ENCODE results near the gene FBLN1.
"Not testable (repeated sequence)": the region's sequence is repeated elsewhere in the genome, so short reads cannot be mapped to it uniquely, and the experiment has no call there.

FBLN1 gene

DNA sequence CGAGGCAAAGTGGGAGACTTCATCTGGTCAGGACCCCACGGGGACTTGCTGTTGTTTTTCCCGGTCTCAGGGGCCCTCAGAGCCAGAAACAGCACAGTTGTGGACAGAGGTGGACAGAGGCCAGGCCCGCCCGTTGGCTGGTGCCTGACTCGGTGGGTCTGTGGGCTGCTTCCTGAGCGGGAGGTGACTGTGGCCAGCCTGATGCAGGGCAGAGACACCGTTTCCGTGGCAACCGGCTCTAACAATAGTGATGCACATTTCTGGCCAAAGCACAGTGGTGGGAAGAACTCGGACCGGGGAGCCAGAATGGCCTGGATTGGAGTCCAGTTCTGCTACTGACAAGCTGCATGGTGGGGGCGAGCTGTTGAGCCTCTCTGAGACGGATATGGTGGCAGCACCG lies 110.3 kb downstream of the FBLN1 start:
- peaks cover 4% of the 10 kb centered on the region for H3K9me3 Mint-ChIP-seq
- peaks cover 8% of the 10 kb centered on the region for H3K27me3 Mint-ChIP-seq (ENCODE audit: low read depth, poor library complexity)
- H3K4me1 Mint-ChIP-seq, result peaks cover 22% of the 10 kb centered on the region
- TF ChIP-seq, protein P1, sequence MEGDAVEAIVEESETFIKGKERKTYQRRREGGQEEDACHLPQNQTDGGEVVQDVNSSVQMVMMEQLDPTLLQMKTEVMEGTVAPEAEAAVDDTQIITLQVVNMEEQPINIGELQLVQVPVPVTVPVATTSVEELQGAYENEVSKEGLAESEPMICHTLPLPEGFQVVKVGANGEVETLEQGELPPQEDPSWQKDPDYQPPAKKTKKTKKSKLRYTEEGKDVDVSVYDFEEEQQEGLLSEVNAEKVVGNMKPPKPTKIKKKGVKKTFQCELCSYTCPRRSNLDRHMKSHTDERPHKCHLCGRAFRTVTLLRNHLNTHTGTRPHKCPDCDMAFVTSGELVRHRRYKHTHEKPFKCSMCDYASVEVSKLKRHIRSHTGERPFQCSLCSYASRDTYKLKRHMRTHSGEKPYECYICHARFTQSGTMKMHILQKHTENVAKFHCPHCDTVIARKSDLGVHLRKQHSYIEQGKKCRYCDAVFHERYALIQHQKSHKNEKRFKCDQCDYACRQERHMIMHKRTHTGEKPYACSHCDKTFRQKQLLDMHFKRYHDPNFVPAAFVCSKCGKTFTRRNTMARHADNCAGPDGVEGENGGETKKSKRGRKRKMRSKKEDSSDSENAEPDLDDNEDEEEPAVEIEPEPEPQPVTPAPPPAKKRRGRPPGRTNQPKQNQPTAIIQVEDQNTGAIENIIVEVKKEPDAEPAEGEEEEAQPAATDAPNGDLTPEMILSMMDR (IDR thresholded peaks at IDR 0.05), result no peak
- DNase-seq, result peak; percentile 37
- H3K36me3 Mint-ChIP-seq (ENCODE audit: low read depth), result no peaks in the 10 kb centered on the region
- no peak overlapping the region for H3K4me3 Mint-ChIP-seq
- peak overlapping the region; percentile 36 for H3K27ac Mint-ChIP-seq

DNA sequence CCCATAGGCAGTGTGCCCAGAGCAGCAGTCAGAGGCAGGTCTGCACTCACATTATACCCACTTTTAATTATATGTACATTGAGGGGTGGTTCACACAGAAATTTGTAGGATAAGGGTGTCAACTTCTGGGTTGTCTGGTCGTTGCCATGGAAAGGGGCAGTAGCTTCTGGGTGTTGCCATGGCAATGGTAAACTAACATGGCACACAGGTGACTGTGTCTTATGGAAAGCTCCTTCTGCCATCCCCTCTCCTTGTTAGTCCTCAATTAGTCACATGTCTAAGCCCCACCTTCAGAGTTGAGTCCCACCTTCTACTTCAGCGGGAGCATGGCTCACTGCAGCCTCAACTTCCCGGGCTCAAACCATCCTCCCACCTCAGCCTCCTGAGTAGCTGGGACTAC lies 112.7 kb downstream of the FBLN1 start:
- DNase-seq, result no peak
- TF ChIP-seq, protein P1 (IDR thresholded peaks at IDR 0.05), result no peak
- Mint-ChIP-seq H3K27me3 (ENCODE audit: low read depth, poor library complexity) (peaks cover 11% of the 10 kb centered on the region), H3K9me3 (peaks cover 16% of the 10 kb centered on the region), H3K4me1 (peaks cover 18% of the 10 kb centered on the region), H3K4me3 (no peak overlapping the region), H3K27ac (no peak overlapping the region), H3K36me3 (ENCODE audit: low read depth) (peaks cover 6% of the 10 kb centered on the region)

DNA sequence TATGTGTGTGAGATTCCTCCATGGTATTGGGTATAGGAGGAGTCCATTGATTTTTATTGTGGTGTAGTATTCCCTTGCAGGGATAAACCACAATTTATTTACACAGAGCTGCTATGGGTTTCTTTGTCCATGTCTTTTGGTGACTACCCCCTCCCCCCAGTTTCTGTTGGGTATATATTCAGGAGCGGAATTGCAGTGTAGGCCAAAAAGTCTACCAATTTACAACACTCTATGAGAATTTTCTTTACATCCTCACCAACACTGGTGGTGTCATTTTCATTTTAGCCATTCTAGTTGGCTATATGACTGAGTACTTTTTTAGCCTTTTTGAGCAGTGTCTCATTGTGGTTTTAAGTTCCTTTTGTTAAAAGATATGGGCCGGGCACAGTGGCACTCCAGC lies 113.7 kb downstream of the FBLN1 start:
- H3K9me3 Mint-ChIP-seq, result peaks cover 24% of the 10 kb centered on the region
- no peak for DNase-seq
- no peak overlapping the region for H3K4me3 Mint-ChIP-seq
- peaks cover 12% of the 10 kb centered on the region for H3K4me1 Mint-ChIP-seq
- TF ChIP-seq, protein P1 (IDR thresholded peaks at IDR 0.05), result no peak
- H3K36me3 Mint-ChIP-seq (ENCODE audit: low read depth), result peaks cover 6% of the 10 kb centered on the region
- no peak overlapping the region for H3K27ac Mint-ChIP-seq
- peaks cover 11% of the 10 kb centered on the region for H3K27me3 Mint-ChIP-seq (ENCODE audit: low read depth, poor library complexity)

DNA sequence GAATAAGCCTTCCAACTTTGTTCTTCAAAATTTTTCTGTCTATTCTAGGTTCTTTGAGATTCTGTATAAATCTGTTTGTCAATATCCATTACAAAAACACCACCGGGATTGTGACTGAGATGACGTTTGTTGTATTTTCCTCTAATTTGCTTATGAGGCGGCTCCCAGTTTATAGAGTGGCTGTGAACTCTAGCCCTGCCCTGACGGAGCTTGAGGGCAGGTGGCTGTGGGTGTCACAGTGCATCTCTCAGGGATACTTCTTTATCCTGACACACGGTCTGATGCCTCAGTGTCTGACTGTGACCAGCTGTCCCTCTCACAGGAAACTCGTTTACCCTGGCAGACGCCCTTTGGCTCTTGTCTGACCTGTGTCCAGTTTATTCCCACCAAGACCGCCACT lies 115.3 kb downstream of the FBLN1 start:
- peaks cover 8% of the 10 kb centered on the region for H3K27me3 Mint-ChIP-seq (ENCODE audit: low read depth, poor library complexity)
- peaks cover 6% of the 10 kb centered on the region for H3K36me3 Mint-ChIP-seq (ENCODE audit: low read depth)
- H3K4me1 Mint-ChIP-seq, result peaks cover under 1% of the 10 kb centered on the region
- H3K4me3 Mint-ChIP-seq, result no peak overlapping the region
- H3K9me3 Mint-ChIP-seq, result peaks cover 24% of the 10 kb centered on the region
- TF ChIP-seq, protein P1 (IDR thresholded peaks at IDR 0.05), result no peak
- DNase-seq, result no peak
- no peak overlapping the region for H3K27ac Mint-ChIP-seq

DNA sequence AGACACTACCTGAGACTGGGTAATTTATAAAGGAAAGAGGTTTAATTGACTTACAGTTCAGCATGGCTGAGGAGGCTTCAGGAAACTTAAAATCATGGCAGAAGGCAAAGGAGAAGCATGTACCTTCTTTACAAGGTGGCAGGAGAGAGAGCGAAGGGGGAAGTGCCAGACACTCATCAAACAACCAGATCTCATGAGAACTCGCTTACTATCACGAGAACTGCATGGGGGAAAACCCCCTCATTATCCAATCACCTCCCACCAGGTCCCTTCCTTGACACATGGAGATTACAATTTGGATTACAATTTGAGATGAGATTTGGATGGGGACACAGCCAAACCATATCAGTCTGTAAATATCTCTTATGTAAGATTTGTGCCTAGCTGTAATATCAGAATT lies 118.0 kb downstream of the FBLN1 start:
- DNase-seq, result no peak
- Mint-ChIP-seq H3K4me1 (peaks cover 4% of the 10 kb centered on the region), H3K9me3 (peaks cover 24% of the 10 kb centered on the region), H3K36me3 (ENCODE audit: low read depth) (peaks cover 6% of the 10 kb centered on the region), H3K27ac (no peak overlapping the region), H3K4me3 (no peak overlapping the region), H3K27me3 (ENCODE audit: low read depth, poor library complexity) (peaks cover 21% of the 10 kb centered on the region)
- TF ChIP-seq, protein P1 (IDR thresholded peaks at IDR 0.05), result no peak

DNA sequence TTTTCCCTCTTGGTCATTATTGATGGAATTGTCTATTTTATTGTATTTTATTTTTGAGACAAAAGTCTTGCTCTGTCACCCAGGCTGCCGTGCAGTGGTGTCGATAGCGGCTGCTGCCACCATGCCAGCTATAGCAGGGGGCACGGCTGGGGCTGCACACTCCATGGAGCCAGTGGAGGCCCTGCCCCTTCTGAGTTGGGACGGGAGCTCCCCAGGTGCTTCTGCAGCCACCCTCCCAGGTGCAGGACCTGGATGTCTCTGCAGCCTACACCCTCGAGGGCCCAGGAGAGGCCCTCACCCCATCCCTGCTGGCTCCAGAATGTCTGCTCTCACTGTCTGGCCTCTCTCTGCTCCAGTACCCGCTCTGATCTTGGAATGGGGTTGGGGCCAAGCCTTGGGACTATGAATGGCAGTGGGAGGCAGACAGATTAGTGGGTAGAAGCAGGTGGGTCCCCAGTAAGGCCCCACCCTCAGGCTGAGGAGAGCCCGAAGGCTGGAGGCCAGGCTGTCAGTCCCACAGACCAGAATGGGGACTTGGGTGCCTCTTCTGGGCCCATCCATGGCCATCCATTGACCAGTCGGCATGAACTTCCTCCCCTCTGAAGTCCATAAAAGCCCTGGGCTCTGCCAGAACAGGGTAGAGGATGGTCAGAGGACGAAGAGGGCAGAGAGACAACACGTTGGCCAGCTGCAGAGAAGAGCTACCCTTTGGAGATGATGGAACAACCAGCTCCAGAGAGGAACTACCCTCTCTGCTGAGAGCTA lies 119.3 kb downstream of the FBLN1 start:
- H3K4me3 Mint-ChIP-seq, result no peak overlapping the region
- H3K9me3 Mint-ChIP-seq, result peaks cover 20% of the 10 kb centered on the region
- peaks cover 17% of the 10 kb centered on the region for H3K27me3 Mint-ChIP-seq (ENCODE audit: low read depth, poor library complexity)
- no peak overlapping the region for H3K27ac Mint-ChIP-seq
- no peak for DNase-seq
- TF ChIP-seq, protein P1 (IDR thresholded peaks at IDR 0.05), result no peak
- peaks cover 6% of the 10 kb centered on the region for H3K36me3 Mint-ChIP-seq (ENCODE audit: low read depth)
- H3K4me1 Mint-ChIP-seq, result peaks cover 9% of the 10 kb centered on the region

DNA sequence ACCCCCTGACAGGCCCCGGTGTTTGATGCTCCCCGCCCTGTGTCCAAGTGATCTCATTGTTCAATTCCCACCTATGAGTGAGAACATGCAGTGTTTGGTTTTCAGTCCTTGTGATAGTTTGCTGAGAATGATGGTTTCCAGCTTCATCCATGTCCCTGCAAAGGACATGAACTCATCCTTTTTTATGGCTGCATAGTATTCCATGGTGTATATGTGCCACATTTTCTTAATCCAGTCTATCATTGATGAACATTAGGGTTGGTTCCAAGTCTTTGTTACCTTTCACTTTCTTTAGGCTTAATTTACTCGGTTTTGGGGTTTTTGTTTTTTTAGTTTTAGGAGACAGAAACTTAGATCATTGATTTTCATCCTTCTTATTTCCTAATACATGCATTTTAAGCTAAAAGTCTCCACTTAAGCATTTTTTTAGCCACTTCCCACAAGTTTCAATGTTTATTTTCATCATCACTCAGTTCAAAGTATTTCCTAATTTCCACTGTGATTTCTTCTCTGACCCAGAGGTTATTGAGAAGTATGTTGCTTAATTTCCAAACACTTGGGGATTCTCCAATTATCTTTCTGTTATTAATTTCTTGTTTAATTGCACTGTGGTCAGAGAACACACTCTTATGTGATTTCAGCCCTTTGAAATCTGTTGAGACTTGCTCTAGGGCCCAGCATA lies 120.9 kb downstream of the FBLN1 start:
- peaks cover 17% of the 10 kb centered on the region for H3K27me3 Mint-ChIP-seq (ENCODE audit: low read depth, poor library complexity)
- peaks cover 17% of the 10 kb centered on the region for H3K9me3 Mint-ChIP-seq
- DNase-seq; H3K4me3 Mint-ChIP-seq; H3K27ac Mint-ChIP-seq; H3K36me3 Mint-ChIP-seq (ENCODE audit: low read depth): not testable (repeated sequence)
- H3K4me1 Mint-ChIP-seq, result peaks cover 14% of the 10 kb centered on the region
